ENCODE results near the gene GLIS1. TPM values are rescaled to one million over a fixed set of nuclear protein-coding genes. Genes with fewer than 3 reads are reported as not detected.
A peak's percentile ranks its signal among the peaks of the same experiment; 100 is the strongest.

GLIS1 gene
- total RNA-seq, 1 donor from 2014 or later: 0.07 TPM

DNA sequence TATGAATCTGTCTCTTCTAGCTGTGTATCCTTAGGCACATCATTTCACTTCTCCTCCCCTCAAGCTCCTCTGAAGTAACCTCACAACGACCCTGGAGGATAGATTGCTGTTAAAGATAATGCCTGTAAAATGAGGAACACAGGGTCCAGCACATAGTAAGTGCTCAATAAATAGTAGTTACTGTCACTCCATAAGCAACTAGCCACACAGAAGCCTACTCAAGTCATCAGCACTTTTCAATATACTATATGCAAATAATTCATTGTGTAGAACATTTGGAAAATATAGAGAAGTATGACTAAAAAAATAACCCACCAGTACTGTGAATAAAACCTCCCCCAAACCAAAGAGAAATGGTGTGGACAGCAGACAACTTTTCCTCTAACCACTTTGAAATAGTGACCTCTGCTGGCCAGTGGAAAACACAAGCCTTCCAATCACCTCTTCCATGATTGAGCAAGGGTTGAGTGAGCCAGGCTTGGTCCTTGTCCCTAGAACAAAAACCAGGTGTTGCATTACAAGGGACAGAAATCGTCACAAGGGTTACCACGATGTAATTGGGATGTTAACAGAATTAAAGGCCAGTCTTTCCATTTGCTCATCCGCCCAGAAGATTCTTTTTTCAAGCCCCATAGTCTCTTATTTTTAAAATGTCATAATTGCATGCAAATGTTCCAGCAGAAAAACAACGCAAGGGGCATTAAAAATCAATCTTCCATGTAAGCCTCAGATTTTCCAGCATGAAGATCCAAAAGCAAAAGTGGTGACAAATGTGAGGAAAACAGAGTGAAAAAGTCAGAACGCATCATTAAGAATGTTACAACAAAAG, 15.7 kb upstream of the GLIS1 start:
- H3K27ac ChIP-seq (ENCODE audit: low read depth, low read length): no peak overlapping the region
- peaks cover 26% of the 10 kb centered on the region for H3K27me3 Mint-ChIP-seq (ENCODE audit: low read depth, unreplicated experiment)
- peaks cover 3% of the 10 kb centered on the region for H3K9me3 Mint-ChIP-seq (ENCODE audit: unreplicated experiment)
- H3K4me1 ChIP-seq (ENCODE audit: insufficient read depth, low read length): no peaks in the 10 kb centered on the region
- H3K27ac Mint-ChIP-seq (ENCODE audit: unreplicated experiment): no peak overlapping the region
- H3K9me3 ChIP-seq (ENCODE audit: insufficient read depth, low read depth, low read length): no peaks in the 10 kb centered on the region
- H4K20me1 ChIP-seq (ENCODE audit: insufficient read depth, low read length): no peaks in the 10 kb centered on the region
- H3K36me3 ChIP-seq (ENCODE audit: insufficient read depth, low read length): no peaks in the 10 kb centered on the region
- no peaks in the 10 kb centered on the region for H3K27me3 ChIP-seq (ENCODE audit: insufficient read depth, low read length)
- no peak overlapping the region for H3K9ac ChIP-seq (ENCODE audit: low read length)
- no peaks in the 10 kb centered on the region for H3K79me2 ChIP-seq (ENCODE audit: insufficient read depth, low read length)
- no peaks in the 10 kb centered on the region for H3K36me3 Mint-ChIP-seq (ENCODE audit: low read depth, unreplicated experiment)
- FAIRE-seq (peak; percentile 74), DNase-seq (ENCODE audit: low read depth) (no peak)
- TF ChIP-seq CTCF (IDR thresholded peaks at IDR 0.05; ENCODE audit: insufficient read depth, low read depth, low read length): peak; percentile 84
- TF ChIP-seq EZH2 (IDR thresholded peaks at IDR 0.05; ENCODE audit: insufficient read depth, low read length): no peak
- no peak overlapping the region for H3K4me3 ChIP-seq (ENCODE audit: insufficient read depth, low read depth, low read length)
- no peak overlapping the region for H2AFZ ChIP-seq (ENCODE audit: low read depth, low read length)
- H3K4me3 Mint-ChIP-seq (ENCODE audit: unreplicated experiment): no peak overlapping the region
- no peak overlapping the region for H3K4me2 ChIP-seq (ENCODE audit: low read length)
- no peaks in the 10 kb centered on the region for H3K4me1 Mint-ChIP-seq (ENCODE audit: low read depth, unreplicated experiment)

- no peak overlapping the region for H3K9ac ChIP-seq (ENCODE audit: low read length)
- H3K4me3 Mint-ChIP-seq (ENCODE audit: unreplicated experiment): no peak overlapping the region
- no peak overlapping the region for H3K27ac ChIP-seq (ENCODE audit: low read depth, low read length)
- DNase-seq (ENCODE audit: low read depth): no peak
- H3K4me3 ChIP-seq (ENCODE audit: insufficient read depth, low read depth, low read length): no peak overlapping the region
- H3K27me3 Mint-ChIP-seq (ENCODE audit: low read depth, unreplicated experiment): peaks cover 37% of the 10 kb centered on the region
- H3K27me3 ChIP-seq (ENCODE audit: insufficient read depth, low read length): peaks cover 5% of the 10 kb centered on the region
- no peak for TF ChIP-seq EZH2 (IDR thresholded peaks at IDR 0.05; ENCODE audit: insufficient read depth, low read length)
- no peak for TF ChIP-seq CTCF (IDR thresholded peaks at IDR 0.05; ENCODE audit: insufficient read depth, low read depth, low read length)
- no peak for FAIRE-seq
- no peak overlapping the region for H2AFZ ChIP-seq (ENCODE audit: low read depth, low read length)
- H4K20me1 ChIP-seq (ENCODE audit: insufficient read depth, low read length): no peaks in the 10 kb centered on the region
- H3K36me3 ChIP-seq (ENCODE audit: insufficient read depth, low read length): no peaks in the 10 kb centered on the region
- no peaks in the 10 kb centered on the region for H3K9me3 ChIP-seq (ENCODE audit: insufficient read depth, low read depth, low read length)
- no peak overlapping the region for H3K4me2 ChIP-seq (ENCODE audit: low read length)
- H3K27ac Mint-ChIP-seq (ENCODE audit: unreplicated experiment): no peak overlapping the region
- peaks cover 4% of the 10 kb centered on the region for H3K36me3 Mint-ChIP-seq (ENCODE audit: low read depth, unreplicated experiment)
- no peaks in the 10 kb centered on the region for H3K79me2 ChIP-seq (ENCODE audit: insufficient read depth, low read length)
- H3K4me1 ChIP-seq (ENCODE audit: insufficient read depth, low read length): no peaks in the 10 kb centered on the region
- no peaks in the 10 kb centered on the region for H3K4me1 Mint-ChIP-seq (ENCODE audit: low read depth, unreplicated experiment)
- H3K9me3 Mint-ChIP-seq (ENCODE audit: unreplicated experiment): no peaks in the 10 kb centered on the region
Observed at GRCh38 chr1:53752281-53752680, 13.3 kb upstream of the GLIS1 start.

- H3K9ac ChIP-seq (ENCODE audit: low read length): no peak overlapping the region
Observed at GRCh38 chr1:53747841-53748240, 8.9 kb upstream of the GLIS1 start.

More at GRCh38 chr1:53747841-53748240, 8.9 kb upstream of the GLIS1 start:
- H3K4me1 ChIP-seq (ENCODE audit: insufficient read depth, low read length): no peaks in the 10 kb centered on the region
- no peaks in the 10 kb centered on the region for H3K79me2 ChIP-seq (ENCODE audit: insufficient read depth, low read length)
- FAIRE-seq (no peak), DNase-seq (ENCODE audit: low read depth) (no peak)
- no peak overlapping the region for H3K27ac ChIP-seq (ENCODE audit: low read depth, low read length)
- H3K4me2 ChIP-seq (ENCODE audit: low read length): no peak overlapping the region
- H2AFZ ChIP-seq (ENCODE audit: low read depth, low read length): no peak overlapping the region
- H3K9me3 ChIP-seq (ENCODE audit: insufficient read depth, low read depth, low read length): no peaks in the 10 kb centered on the region
- H3K4me1 Mint-ChIP-seq (ENCODE audit: low read depth, unreplicated experiment): no peaks in the 10 kb centered on the region
- H3K27me3 ChIP-seq (ENCODE audit: insufficient read depth, low read length): peaks cover 5% of the 10 kb centered on the region
- H3K4me3 Mint-ChIP-seq (ENCODE audit: unreplicated experiment): no peak overlapping the region
- peaks cover 47% of the 10 kb centered on the region for H3K27me3 Mint-ChIP-seq (ENCODE audit: low read depth, unreplicated experiment)
- peaks cover 4% of the 10 kb centered on the region for H3K9me3 Mint-ChIP-seq (ENCODE audit: unreplicated experiment)
- H4K20me1 ChIP-seq (ENCODE audit: insufficient read depth, low read length): no peaks in the 10 kb centered on the region
- H3K4me3 ChIP-seq (ENCODE audit: insufficient read depth, low read depth, low read length): no peak overlapping the region
- no peaks in the 10 kb centered on the region for H3K36me3 ChIP-seq (ENCODE audit: insufficient read depth, low read length)
- H3K27ac Mint-ChIP-seq (ENCODE audit: unreplicated experiment): no peak overlapping the region
- H3K36me3 Mint-ChIP-seq (ENCODE audit: low read depth, unreplicated experiment): peaks cover 4% of the 10 kb centered on the region
- TF ChIP-seq EZH2 (IDR thresholded peaks at IDR 0.05; ENCODE audit: insufficient read depth, low read length) (no peak), CTCF (IDR thresholded peaks at IDR 0.05; ENCODE audit: insufficient read depth, low read depth, low read length) (no peak)
